Hematopoietic multipotent progenitor cell treated with erythropoietin and hydrocortisone succinate and interleukin-3 and kit ligand, for 4 days (in vitro differentiated cells): Measurements from ENCODE around the gene MOB3A.

Experiments used
- DNase-seq: peaks from one replicate; pipeline ENCODE4 v3.0.0-alpha.2; 2015

MOB3A gene

GRCh38 chr19:2079076-2079864 is 16.9 kb downstream of the MOB3A start:
- DNase-seq, result no peak

DNA sequence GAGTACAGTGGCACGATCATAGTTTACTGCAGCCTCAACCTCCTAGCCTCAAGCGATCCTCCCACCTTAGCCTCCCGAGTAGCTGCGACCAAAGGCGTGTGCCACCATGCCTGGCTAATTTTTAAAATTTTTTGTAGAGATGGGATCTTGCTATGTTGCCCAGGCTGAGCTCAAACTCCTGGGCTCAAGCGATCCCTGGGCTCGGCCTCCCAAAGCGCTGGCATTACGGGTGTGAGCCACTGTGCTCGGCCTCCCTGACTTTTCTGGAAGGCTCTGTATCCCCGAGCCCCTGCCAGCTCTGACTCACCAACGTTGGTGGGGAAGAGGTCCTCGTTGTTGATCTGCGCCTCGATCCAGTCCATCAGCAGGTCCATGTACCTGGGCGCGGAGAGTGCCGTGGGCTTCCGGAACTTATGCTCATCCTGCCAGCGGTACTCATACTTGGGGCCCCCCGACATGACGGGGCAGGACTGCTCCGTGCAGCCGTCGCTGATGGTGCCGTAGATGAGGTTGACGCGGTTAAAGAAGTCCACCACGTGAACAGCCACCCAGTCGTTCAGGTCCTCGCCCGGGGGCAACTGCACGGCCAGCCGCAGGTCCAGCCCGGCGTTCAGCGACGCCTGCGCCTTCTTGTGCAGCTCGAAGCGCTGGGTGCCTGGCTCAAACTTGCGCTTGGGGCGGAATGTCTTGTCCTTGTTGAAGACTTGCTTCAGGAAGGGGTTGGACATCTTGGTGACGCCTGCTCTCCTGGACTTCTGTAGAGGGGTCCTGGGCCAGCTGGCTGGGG is 18.1 kb downstream of the MOB3A start:
- no peak for DNase-seq

GRCh38 chr19:2077398-2077797 is 18.7 kb downstream of the MOB3A start:
- no peak for DNase-seq

DNA sequence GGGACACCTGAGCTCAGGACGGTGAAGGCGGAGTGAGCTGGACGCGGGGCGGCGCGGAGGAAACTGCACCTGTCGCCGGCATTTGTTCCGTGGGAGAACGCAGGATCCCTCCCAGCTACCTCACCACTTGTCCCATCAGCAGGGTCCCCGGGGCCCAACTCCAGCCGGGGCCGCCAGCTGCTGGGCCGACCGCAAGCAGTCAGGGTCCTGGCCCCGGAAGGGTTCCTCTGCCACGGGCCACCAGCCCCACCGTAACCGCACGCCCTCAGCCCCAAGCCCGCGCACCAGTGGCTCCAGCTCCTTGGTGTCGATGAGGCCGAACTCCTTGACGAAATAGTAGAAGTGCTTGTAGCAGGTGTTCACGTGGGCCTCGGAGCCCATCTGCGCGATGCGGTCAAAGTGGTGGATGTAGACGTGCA is 19.6 kb downstream of the MOB3A start:
- DNase-seq, result no peak

DNA sequence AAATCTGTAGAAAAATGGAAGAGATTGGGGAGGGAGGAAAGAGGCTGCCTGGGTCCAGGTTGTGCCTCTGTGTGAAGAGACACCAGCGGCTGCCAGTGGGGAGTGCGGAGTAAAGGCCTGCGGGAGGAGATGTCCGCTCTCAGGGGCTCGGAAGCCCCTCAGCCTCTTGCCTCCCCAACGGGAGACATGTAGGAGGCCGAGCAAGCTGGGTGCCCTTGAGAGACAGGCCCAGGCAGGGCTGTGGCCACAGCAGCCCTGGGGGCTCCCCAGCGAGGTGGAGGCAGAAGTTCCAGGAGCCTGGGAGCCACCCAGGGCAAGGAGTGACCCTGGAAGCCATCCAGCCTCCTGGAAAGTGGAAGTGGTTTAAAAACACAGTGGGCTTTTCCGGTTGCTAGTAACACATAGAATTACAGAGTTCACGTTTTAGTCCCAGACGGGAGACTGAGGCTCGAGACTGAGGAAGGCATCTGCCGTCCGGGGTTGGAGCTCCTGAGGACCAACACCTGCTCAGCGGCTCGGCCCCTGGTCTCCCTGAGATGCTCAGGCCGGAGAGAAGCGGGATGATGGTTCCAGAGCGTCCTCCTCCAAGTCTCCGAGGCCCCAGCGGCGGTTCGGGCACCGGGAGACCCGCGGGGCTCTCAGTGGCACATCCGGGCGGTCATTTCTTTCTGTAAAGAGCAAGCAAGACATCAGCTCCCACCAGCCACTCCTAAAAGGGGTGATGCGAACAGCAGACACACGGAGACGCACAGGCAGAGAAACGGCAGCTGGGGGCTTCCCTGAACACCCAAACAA is 23.2 kb downstream of the MOB3A start:
- no peak for DNase-seq

DNA sequence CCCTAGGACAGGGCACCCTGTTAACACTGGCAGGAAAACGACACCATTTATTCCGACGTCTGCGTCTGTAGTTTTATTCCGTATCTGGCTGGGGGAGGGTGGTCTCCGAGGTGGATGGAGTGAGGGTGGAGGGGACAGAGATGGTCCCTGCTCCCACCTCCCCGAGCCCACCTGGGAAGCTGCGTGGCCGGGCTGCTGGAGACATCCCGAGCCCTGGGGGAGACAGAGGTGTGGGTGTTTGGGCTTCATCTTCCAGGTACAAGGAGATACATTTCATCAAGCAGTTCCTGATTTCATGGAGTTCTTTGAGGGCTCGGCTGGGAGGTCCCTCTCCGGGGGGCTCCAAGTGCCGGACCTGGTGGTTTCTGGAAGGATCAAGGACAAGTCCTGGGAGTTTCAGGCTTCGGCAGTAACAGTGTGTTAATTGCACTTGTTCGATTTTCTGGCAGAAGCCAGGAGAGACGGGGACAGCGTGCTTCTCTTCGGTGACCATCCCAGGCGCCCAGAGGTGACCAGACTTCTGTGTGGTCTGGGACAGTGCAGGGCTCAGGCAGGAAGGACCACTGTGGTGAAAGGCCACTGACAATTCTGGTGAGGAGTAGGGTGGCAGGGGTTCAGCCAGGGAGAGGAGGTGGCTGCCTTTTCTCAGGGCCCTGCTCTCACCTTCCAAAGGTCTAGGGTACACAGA is 25.0 kb downstream of the MOB3A start:
- DNase-seq, result no peak

- DNase-seq, result no peak
Measured at GRCh38 chr19:2070436-2070827, 25.7 kb downstream of the MOB3A start.

- DNase-seq, result no peak
Measured at GRCh38 chr19:2064788-2065524, 31.2 kb downstream of the MOB3A start.

GRCh38 chr19:2064395-2064787 is 31.7 kb downstream of the MOB3A start:
- DNase-seq, result no peak

- DNase-seq, result no peak
Measured at GRCh38 chr19:2063824-2064223, 32.3 kb downstream of the MOB3A start.

- DNase-seq, result no peak
Measured at GRCh38 chr19:2062770-2063169, 33.4 kb downstream of the MOB3A start.

- no peak for DNase-seq
Measured at GRCh38 chr19:2062389-2062729, 33.8 kb downstream of the MOB3A start.

GRCh38 chr19:2061495-2062388 is 34.4 kb downstream of the MOB3A start:
- peak; percentile 100 for DNase-seq

- peak; percentile 87 for DNase-seq
Measured at GRCh38 chr19:2060884-2061494, 35.1 kb downstream of the MOB3A start.

DNA sequence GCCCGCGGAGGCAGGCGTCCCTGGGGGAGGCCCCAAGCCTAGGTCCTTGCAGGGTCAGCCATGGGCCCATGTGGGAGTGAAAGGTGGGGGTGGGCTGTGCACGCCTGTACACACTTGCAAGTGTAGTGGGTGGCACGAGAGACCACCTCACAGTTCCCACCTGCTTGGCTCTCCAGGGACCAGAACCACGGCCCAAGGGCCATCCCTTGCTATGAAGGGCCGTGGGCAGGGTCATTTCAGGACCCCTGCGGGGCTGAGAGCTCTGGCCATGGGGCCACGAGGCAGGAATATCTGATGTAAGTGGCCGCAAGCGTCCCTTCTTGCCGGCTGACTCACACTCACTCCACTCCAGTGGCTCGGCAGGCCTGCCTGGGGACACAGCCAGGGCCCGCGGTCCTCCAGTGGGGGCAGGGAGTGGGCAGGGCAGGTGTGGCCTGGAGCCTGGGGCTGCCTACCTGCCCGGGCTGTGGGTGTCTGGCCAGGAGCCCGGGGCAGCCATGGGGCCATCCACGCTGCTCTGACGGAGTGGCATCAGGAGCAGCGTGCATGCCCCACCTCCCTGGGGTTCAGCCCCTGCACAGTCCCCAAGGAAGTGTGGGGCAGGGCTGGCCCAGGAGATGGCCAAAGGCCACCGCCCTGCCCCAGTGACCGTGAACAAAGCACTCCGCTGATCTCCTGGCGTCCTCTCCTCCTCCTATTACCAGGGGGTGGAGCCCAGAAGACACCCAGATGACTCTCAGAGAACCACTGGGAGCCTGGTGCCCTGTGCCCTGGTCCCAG is 36.5 kb downstream of the MOB3A start:
- DNase-seq, result peak; percentile 63

DNA sequence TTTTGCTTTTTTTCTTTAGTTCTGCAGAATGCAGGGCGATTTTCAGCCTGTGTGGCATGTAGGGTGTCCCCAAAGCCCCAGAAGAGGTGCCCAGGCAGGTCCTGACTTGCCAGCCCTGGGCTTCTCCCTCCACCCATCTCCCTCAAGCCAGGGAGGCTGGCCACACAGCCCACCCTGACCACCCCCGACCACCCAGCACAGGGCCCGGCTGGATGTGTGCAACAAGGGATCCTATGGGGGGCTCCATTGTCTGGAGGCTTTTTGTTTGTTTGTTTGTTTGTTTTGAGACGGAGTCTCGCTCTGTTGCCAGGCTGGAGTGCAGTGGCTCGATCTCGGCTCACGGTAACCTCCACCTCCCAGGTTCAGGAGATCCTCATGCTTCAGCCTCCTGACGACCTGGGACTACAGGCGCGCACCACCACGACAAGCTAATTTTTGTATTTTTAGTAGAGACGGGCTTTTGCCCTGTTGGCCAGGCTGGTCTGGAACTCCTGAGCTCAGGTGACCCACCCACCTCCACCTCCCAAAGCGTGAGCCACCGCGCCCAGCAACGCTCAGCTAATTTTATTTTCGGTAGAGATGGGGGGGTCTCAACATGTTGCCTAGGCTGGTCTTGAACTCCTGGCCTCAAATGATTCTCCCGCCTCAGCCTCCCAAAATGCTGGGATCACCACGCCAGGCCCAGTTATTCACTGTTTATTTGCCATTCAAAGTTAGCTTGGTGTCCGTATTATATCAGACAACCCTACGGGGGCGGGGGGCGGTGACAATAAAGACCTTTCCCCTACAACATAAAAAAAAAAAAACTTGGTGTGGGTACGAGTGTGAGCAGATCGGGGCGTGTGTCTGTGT is 37.3 kb downstream of the MOB3A start:
- DNase-seq, result no peak

GRCh38 chr19:2057484-2058469 is 38.3 kb downstream of the MOB3A start:
- no peak for DNase-seq

GRCh38 chr19:2056837-2057192 is 39.3 kb downstream of the MOB3A start:
- no peak for DNase-seq
